ENCODE measurements around the gene KCNQ2. TPM values are rescaled to one million over a fixed set of nuclear protein-coding genes. Genes with fewer than 3 reads are reported as not detected.

KCNQ2 gene
- total RNA-seq, 4 donors from 2014 or later: 0.19 to 0.40 (median 0.40) TPM; not detected in 1

- no peaks in the 10 kb centered on the region for H3K9me3 ChIP-seq
- ATAC-seq: no peak
- H3K4me3 ChIP-seq: no peak overlapping the region
- H3K27me3 ChIP-seq: peaks cover 97% of the 10 kb centered on the region
- no peaks in the 10 kb centered on the region for H3K4me1 ChIP-seq
- no CpG with 5 or more reads among the region's 24 CpGs for WGBS, 2 donors (ENCODE audit: low coverage in 1 of 2)
- TF ChIP-seq POLR2A (IDR thresholded peaks at IDR 0.05): no peak
- TF ChIP-seq POLR2AphosphoS5 (IDR thresholded peaks at IDR 0.05): no peak
- TF ChIP-seq EP300 (IDR thresholded peaks at IDR 0.05): no peak
- H3K36me3 ChIP-seq: no peaks in the 10 kb centered on the region
- H3K27ac ChIP-seq: no peak overlapping the region
Measured at GRCh38 chr20:63416631-63417030, 55.8 kb downstream of the KCNQ2 start.

- ATAC-seq: no peak
- Histone ChIP-seq H3K4me1 (no peaks in the 10 kb centered on the region), H3K27me3 (peaks cover 97% of the 10 kb centered on the region), H3K4me3 (no peak overlapping the region), H3K9me3 (no peaks in the 10 kb centered on the region), H3K27ac (no peak overlapping the region), H3K36me3 (no peaks in the 10 kb centered on the region)
- TF ChIP-seq EP300 (IDR thresholded peaks at IDR 0.05) (no peak), POLR2A (IDR thresholded peaks at IDR 0.05) (no peak)
- WGBS, 2 donors (ENCODE audit: low coverage in 1 of 2): 80% methylated on average over 1 of the region's 32 CpGs; no CpG with 5 or more reads in 1 of the 2 donors
Measured at GRCh38 chr20:63415647-63416391, 56.6 kb downstream of the KCNQ2 start.

GRCh38 chr20:63414720-63415430 is 57.6 kb downstream of the KCNQ2 start:
- no peaks in the 10 kb centered on the region for H3K4me1 ChIP-seq
- H3K4me3 ChIP-seq: no peak overlapping the region
- H3K27me3 ChIP-seq: peaks cover 97% of the 10 kb centered on the region
- H3K36me3 ChIP-seq: no peaks in the 10 kb centered on the region
- TF ChIP-seq POLR2AphosphoS5 (IDR thresholded peaks at IDR 0.05) (no peak), POLR2A (IDR thresholded peaks at IDR 0.05) (no peak), EP300 (IDR thresholded peaks at IDR 0.05) (no peak)
- no peaks in the 10 kb centered on the region for H3K9me3 ChIP-seq
- H3K27ac ChIP-seq: no peak overlapping the region
- ATAC-seq: no peak
- WGBS, 2 donors (ENCODE audit: low coverage in 1 of 2): 100% methylated on average over 3 of the region's 45 CpGs; no CpG with 5 or more reads in 1 of the 2 donors

- Histone ChIP-seq H3K27me3 (peaks cover 94% of the 10 kb centered on the region), H3K4me1 (no peaks in the 10 kb centered on the region), H3K27ac (no peak overlapping the region), H3K4me3 (no peak overlapping the region), H3K9me3 (no peaks in the 10 kb centered on the region), H3K36me3 (no peaks in the 10 kb centered on the region)
- ATAC-seq: no peak
- TF ChIP-seq POLR2AphosphoS5 (IDR thresholded peaks at IDR 0.05) (no peak), EP300 (IDR thresholded peaks at IDR 0.05) (no peak), POLR2A (IDR thresholded peaks at IDR 0.05) (no peak), CTCF (IDR thresholded peaks at IDR 0.05) (no peak)
- WGBS, 2 donors (ENCODE audit: low coverage in 1 of 2): 60% methylated on average over 1 of the region's 33 CpGs; no CpG with 5 or more reads in 1 of the 2 donors
Measured at GRCh38 chr20:63413963-63414684, 58.3 kb downstream of the KCNQ2 start.

- TF ChIP-seq POLR2AphosphoS5 (IDR thresholded peaks at IDR 0.05): no peak
- TF ChIP-seq CTCF (IDR thresholded peaks at IDR 0.05): no peak
- TF ChIP-seq EP300 (IDR thresholded peaks at IDR 0.05): no peak
- no peak for TF ChIP-seq POLR2A (IDR thresholded peaks at IDR 0.05)
- 20 to 61% methylated on average over 1 to 6 of the region's 18 CpGs for WGBS, 2 donors (ENCODE audit: low coverage in 1 of 2)
- Histone ChIP-seq H3K27ac (no peak overlapping the region), H3K9me3 (no peaks in the 10 kb centered on the region), H3K4me1 (no peaks in the 10 kb centered on the region), H3K27me3 (peaks cover 87% of the 10 kb centered on the region), H3K4me3 (no peak overlapping the region), H3K36me3 (no peaks in the 10 kb centered on the region)
- ATAC-seq: no peak
Measured at GRCh38 chr20:63413323-63413722, 59.1 kb downstream of the KCNQ2 start.

GRCh38 chr20:63412889-63413288 is 59.6 kb downstream of the KCNQ2 start:
- H3K4me3 ChIP-seq: no peak overlapping the region
- H3K27ac ChIP-seq: no peak overlapping the region
- no peak for ATAC-seq
- no peak for TF ChIP-seq EP300 (IDR thresholded peaks at IDR 0.05)
- TF ChIP-seq POLR2AphosphoS5 (IDR thresholded peaks at IDR 0.05): no peak
- no peak for TF ChIP-seq CTCF (IDR thresholded peaks at IDR 0.05)
- no peak for TF ChIP-seq POLR2A (IDR thresholded peaks at IDR 0.05)
- no peaks in the 10 kb centered on the region for H3K4me1 ChIP-seq
- WGBS, 2 donors (ENCODE audit: low coverage in 1 of 2): 93% methylated on average over 7 of the region's 8 CpGs; no CpG with 5 or more reads in 1 of the 2 donors
- H3K36me3 ChIP-seq: no peaks in the 10 kb centered on the region
- no peaks in the 10 kb centered on the region for H3K9me3 ChIP-seq
- peaks cover 87% of the 10 kb centered on the region for H3K27me3 ChIP-seq

Measured in gastroesophageal sphincter (tissue), 4 donors.